Left ventricle myocardium inferior (tissue), 1 donor: ENCODE measurements around the gene FAT4. TPM values are rescaled to one million over a fixed set of nuclear protein-coding genes. Genes with fewer than 3 reads are reported as not detected.

Experiments used
- DNase-seq: peaks from one replicate; pipeline ENCODE4 v3.0.0-alpha.2; 2020
- H3K27ac ChIP-seq: fragments of 200-600 bp; replicated peaks from 2 replicates; pipeline ENCODE4 v1.8.0; 2021
- H3K27me3 ChIP-seq: fragments of 200-600 bp; 2 replicates; pipeline ENCODE4 v1.8.0; 2021; ENCODE audit warnings: low read depth
- H3K36me3 ChIP-seq: fragments of 200-600 bp; 2 replicates; pipeline ENCODE4 v1.8.0; 2021
- H3K4me1 ChIP-seq: fragments of 200-600 bp; 2 replicates; pipeline ENCODE4 v1.8.0; 2021
- H3K4me3 ChIP-seq: fragments of 200-600 bp; 2 replicates; pipeline ENCODE4 v1.8.0; 2021; ENCODE audit warnings: mild to moderate bottlenecking, moderate library complexity
- H3K9me3 ChIP-seq: fragments of 200-600 bp; replicated peaks from 2 replicates; pipeline ENCODE4 v1.8.0; 2021
- intact Hi-C: fragments of 100-400 bp; cut with micrococcal nuclease; formaldehyde crosslinking; loops from one replicate; pipeline ENCODE4 v1.11.0; 2022
- total RNA-seq: library from RNA; stranded (reverse); fragmentation: NEBNext Ultra II Directional; extraction: Animal tissue kit (Norgen Biotek cat#: 25700); gene quantifications from one replicate; pipeline ENCODE4 v1.2.1, GENCODE V29; 2021
- TF ChIP-seq, protein P1 (sequence below): fragments of 200-600 bp; IDR thresholded peaks from 2 replicates; pipeline ENCODE4 v1.8.0; 2021; ENCODE audit warnings: antibody characterized with exemption, mild to moderate bottlenecking, borderline replicate concordance
- donor health status: DM: no; HTN: yes; CAD: no; lungs with severe emphysema.

Gene FAT4
- total RNA-seq, 1 donor from 2014 or later: 6.7 TPM

DNA sequence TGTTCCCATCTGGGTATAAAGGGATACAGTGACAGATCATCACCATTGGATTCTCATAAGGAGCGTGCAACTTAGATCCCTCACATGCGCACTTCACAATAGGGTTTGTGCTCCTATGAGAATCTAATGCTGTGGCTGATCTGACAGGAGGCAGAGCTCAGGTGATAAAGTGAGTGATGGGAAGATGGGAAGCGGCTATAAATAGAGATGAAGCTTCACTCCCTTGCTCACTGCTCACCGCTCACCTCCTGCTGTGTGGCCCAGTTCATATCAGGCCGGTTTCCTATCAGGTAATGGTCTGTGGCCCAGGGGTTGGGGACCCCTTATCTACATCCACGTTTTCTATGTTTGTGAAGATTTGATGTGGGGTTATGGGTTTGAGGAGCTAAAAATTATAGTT is 43.7 kb downstream of the FAT4 start:
- no peak for DNase-seq
- Histone ChIP-seq H3K4me3 (no peak overlapping the region), H3K36me3 (no peaks in the 10 kb centered on the region), H3K27me3 (no peaks in the 10 kb centered on the region), H3K9me3 (no peaks in the 10 kb centered on the region), H3K27ac (no peak overlapping the region), H3K4me1 (peaks cover 5% of the 10 kb centered on the region)
- intact Hi-C loops: no loop called here
- TF ChIP-seq, protein P1, sequence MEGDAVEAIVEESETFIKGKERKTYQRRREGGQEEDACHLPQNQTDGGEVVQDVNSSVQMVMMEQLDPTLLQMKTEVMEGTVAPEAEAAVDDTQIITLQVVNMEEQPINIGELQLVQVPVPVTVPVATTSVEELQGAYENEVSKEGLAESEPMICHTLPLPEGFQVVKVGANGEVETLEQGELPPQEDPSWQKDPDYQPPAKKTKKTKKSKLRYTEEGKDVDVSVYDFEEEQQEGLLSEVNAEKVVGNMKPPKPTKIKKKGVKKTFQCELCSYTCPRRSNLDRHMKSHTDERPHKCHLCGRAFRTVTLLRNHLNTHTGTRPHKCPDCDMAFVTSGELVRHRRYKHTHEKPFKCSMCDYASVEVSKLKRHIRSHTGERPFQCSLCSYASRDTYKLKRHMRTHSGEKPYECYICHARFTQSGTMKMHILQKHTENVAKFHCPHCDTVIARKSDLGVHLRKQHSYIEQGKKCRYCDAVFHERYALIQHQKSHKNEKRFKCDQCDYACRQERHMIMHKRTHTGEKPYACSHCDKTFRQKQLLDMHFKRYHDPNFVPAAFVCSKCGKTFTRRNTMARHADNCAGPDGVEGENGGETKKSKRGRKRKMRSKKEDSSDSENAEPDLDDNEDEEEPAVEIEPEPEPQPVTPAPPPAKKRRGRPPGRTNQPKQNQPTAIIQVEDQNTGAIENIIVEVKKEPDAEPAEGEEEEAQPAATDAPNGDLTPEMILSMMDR: no peak

DNA sequence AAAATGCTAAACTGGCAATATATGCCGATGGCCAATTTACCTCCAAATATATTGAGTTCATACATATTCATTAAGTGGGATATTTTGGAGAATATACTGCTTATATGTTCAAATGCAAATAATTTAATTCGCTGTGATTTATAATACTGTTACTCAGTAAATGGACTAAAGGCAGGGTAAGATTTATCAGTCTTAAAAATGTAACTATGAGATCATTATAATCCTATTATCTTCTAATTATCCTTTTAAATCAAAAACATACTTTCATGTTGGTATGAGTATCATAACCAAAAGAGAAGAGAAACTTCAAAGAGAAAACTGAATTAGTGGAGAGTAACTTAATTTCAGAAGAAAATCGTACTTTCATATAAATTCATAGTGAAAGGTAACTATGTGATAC is 44.6 kb downstream of the FAT4 start:
- intact Hi-C loops: no loop called here
- no peak overlapping the region for H3K27ac ChIP-seq
- TF ChIP-seq, protein P1: no peak
- no peaks in the 10 kb centered on the region for H3K36me3 ChIP-seq
- peak overlapping the region; percentile 9 for H3K4me3 ChIP-seq
- no peaks in the 10 kb centered on the region for H3K27me3 ChIP-seq
- DNase-seq: no peak
- H3K9me3 ChIP-seq: no peaks in the 10 kb centered on the region
- peaks cover 5% of the 10 kb centered on the region for H3K4me1 ChIP-seq

DNA sequence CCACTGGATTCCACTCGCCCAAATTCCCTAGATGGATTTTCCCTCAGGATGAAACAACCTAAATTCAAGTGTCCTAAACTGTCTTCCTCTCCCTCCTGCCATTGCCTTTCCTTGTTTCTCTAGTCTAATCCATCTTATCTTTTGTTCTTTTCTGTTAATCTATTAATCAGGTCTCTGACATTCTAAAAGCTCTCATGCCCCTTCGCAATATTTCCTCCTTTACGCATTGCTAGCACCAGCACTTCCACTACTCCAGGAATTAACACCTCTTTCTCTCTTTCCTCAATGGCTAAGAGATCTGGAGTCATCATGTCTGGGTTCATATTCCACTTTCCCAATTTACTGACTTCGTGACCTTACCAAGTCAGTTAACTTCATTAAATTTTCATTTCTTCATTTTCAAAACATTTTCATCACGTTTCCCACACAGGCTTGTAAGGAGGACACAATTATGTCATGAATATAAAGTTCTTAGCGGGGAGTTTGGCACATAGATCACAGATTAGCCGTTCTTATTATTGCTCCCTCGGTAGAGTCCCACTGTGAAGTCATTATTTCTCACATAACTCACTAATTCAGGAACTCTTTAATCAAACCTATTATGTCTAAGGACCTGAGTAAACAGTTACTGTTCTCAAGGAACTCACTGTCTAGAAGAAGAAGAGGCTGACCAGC is 45.3 kb downstream of the FAT4 start:
- H3K4me1 ChIP-seq: peaks cover 5% of the 10 kb centered on the region
- intact Hi-C loops: no loop called here
- no peak for DNase-seq
- no peaks in the 10 kb centered on the region for H3K9me3 ChIP-seq
- H3K27me3 ChIP-seq: no peaks in the 10 kb centered on the region
- no peak overlapping the region for H3K27ac ChIP-seq
- TF ChIP-seq, protein P1: no peak
- peak overlapping the region; percentile 9 for H3K4me3 ChIP-seq
- H3K36me3 ChIP-seq: no peaks in the 10 kb centered on the region

DNA sequence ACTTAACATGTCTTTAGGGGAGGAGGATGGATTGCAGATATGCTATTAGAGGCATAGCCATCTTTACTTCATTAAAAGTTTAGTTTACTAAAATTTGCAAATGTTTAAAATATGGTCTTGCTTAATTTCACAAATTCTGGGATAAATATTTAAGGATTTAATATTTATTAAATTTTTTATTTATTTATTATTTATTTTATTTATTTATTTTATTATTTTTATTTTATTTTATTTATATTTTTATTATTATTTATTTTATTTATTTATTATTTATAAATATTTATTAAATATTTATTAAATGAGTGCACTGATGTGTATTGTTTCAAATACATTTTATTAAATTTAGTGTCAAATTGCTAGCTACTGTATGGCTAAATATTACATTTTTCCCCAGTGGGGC is 46.0 kb downstream of the FAT4 start:
- no peaks in the 10 kb centered on the region for H3K36me3 ChIP-seq
- intact Hi-C loops: no loop called here
- peaks cover 4% of the 10 kb centered on the region for H3K4me1 ChIP-seq

More for the DNA sequence above, 46.0 kb downstream of the FAT4 start:
- Histone ChIP-seq H3K4me3 (no peak overlapping the region), H3K9me3 (no peaks in the 10 kb centered on the region), H3K27me3 (no peaks in the 10 kb centered on the region), H3K27ac (no peak overlapping the region)
- no peak for DNase-seq
- TF ChIP-seq, protein P1: no peak
